GM21360 (cell line): ENCODE measurements around the gene ZNF200.
"Not testable (repeated sequence)": the region's sequence is repeated elsewhere in the genome, so short reads cannot be mapped to it uniquely, and the experiment has no call there.

Experiments used
- ATAC-seq: cut with Tn5 transposase; IDR thresholded peaks from one replicate; pipeline ENCODE4 v1.9.1; 2021; ENCODE audit warnings: mild to moderate bottlenecking, moderate library complexity; ENCODE audit not compliant: unreplicated experiment

The ZNF200 gene

GRCh38 chr16:3254309-3254708, 19.4 kb upstream of the ZNF200 start:
- ATAC-seq, result no peak

- ATAC-seq, result no peak
Measured at GRCh38 chr16:3252967-3253366, 18.0 kb upstream of the ZNF200 start.

- ATAC-seq, result no peak
Measured at GRCh38 chr16:3249451-3249850, 14.5 kb upstream of the ZNF200 start.

- no peak for ATAC-seq
Measured at GRCh38 chr16:3249020-3249419, 14.1 kb upstream of the ZNF200 start.

GRCh38 chr16:3248596-3248995, 13.6 kb upstream of the ZNF200 start:
- ATAC-seq, result no peak

- ATAC-seq, result no peak
Measured at GRCh38 chr16:3246876-3247275, 11.9 kb upstream of the ZNF200 start.

GRCh38 chr16:3246002-3246401, 11.0 kb upstream of the ZNF200 start:
- no peak for ATAC-seq

- no peak for ATAC-seq
Measured at GRCh38 chr16:3243882-3244281, 8.9 kb upstream of the ZNF200 start.

GRCh38 chr16:3242709-3243108, 7.8 kb upstream of the ZNF200 start:
- ATAC-seq, result no peak

GRCh38 chr16:3241761-3242160, 6.8 kb upstream of the ZNF200 start:
- ATAC-seq, result no peak

- no peak for ATAC-seq
Measured at GRCh38 chr16:3235856-3236669, 1.1 kb upstream of the ZNF200 start.

GRCh38 chr16:3234543-3234856, 458 bp downstream of the ZNF200 start:
- peak; percentile 28 for ATAC-seq

GRCh38 chr16:3223913-3224515, 10.9 kb downstream of the ZNF200 start:
- ATAC-seq, result no peak

GRCh38 chr16:3220839-3221238, 14.1 kb downstream of the ZNF200 start:
- ATAC-seq, result no peak

- no peak for ATAC-seq
Measured at GRCh38 chr16:3216263-3216640, 18.7 kb downstream of the ZNF200 start.

GRCh38 chr16:3215601-3216262, 19.2 kb downstream of the ZNF200 start:
- no peak for ATAC-seq

GRCh38 chr16:3214904-3215600, 19.9 kb downstream of the ZNF200 start:
- ATAC-seq, result no peak

GRCh38 chr16:3212567-3212966, 22.4 kb downstream of the ZNF200 start:
- no peak for ATAC-seq

GRCh38 chr16:3212006-3212405, 23.0 kb downstream of the ZNF200 start:
- no peak for ATAC-seq

GRCh38 chr16:3207086-3207953, 27.6 kb downstream of the ZNF200 start:
- ATAC-seq, result no peak

GRCh38 chr16:3205939-3206338, 29.0 kb downstream of the ZNF200 start:
- ATAC-seq, result not testable (repeated sequence)
